Measurements from ENCODE around the gene MPST. TPM values are rescaled to one million over a fixed set of nuclear protein-coding genes. Genes with fewer than 3 reads are reported as not detected.

Gene MPST
- total and polyA plus RNA-seq, 12 donors, result 27.1 to 192 (median 47.0) TPM

DNA sequence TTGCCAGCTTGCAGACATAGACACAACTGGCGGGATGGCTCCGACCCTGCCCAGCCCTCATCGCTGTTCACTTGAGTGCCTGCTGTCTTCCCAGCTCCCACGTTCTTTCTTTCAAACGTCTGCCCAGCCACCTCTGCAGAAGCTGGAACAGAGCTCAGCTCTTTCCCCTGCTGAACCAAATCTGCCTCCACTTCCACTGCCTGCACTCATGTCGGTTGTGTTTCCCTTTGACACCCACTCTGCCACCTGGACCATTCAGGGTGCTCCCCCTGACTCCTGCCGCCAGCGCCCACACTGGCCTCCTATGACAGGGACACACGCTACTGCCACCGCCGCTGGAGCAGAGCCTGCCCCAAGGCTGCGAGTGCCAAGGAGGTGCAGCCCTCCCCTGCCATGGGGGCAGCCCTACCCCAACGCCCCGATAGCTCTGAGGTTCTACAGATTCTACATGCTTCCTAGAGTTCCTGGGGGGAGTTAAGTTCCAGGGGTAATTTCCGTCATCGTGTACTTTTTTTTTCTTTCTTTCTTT, 38.2 kb upstream of the MPST start:
- WGBS, 2 donors, result 78 to 80% methylated on average over 16 of the region's 16 CpGs
- Histone ChIP-seq H3K36me3 (no peaks in the 10 kb centered on the region), H3K4me1 (peaks cover 0 to 11% (median 5%) of the 10 kb centered on the region in 9 donors), H3K27me3 (peaks cover 0 to 36% (median 16%) of the 10 kb centered on the region in 7 donors), H3K9me3 (peaks cover 0 to 13% (median 10%) of the 10 kb centered on the region in 11 donors), H3K4me3 (no peak overlapping the region), H3K27ac (no peak overlapping the region)
- intact Hi-C loops (cut with DNase I), result loop anchor here in 3 of 10 donors (5.0 to 10.0 kb wide), 2 partner anchors 199 to 437 kb away; no protein-coding TSS in a partner anchor
- DNase-seq (no peak), ATAC-seq (no peak)
- TF ChIP-seq, protein P1, sequence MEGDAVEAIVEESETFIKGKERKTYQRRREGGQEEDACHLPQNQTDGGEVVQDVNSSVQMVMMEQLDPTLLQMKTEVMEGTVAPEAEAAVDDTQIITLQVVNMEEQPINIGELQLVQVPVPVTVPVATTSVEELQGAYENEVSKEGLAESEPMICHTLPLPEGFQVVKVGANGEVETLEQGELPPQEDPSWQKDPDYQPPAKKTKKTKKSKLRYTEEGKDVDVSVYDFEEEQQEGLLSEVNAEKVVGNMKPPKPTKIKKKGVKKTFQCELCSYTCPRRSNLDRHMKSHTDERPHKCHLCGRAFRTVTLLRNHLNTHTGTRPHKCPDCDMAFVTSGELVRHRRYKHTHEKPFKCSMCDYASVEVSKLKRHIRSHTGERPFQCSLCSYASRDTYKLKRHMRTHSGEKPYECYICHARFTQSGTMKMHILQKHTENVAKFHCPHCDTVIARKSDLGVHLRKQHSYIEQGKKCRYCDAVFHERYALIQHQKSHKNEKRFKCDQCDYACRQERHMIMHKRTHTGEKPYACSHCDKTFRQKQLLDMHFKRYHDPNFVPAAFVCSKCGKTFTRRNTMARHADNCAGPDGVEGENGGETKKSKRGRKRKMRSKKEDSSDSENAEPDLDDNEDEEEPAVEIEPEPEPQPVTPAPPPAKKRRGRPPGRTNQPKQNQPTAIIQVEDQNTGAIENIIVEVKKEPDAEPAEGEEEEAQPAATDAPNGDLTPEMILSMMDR (IDR thresholded peaks at IDR 0.05), result no peak

DNA sequence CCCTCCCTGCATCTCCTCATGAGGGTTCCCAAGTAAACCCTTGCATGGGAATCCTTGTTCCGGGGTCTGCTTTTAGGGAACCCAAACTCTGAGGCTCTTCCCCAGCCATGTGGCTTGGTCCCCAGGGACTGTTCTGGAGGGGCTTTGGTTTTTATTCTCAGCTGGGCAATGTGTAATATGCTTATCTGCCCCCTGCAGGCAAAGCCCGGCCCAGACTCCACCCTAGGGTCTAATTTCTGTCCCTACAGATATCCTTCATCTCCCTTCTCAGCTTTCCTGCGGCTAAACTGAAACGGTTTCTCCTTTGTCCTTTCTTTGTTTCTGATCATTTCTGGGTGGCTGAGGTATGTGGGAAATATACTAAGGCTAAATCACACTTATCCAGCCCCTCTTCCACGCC, 37.4 kb upstream of the MPST start:
- intact Hi-C loops (cut with DNase I), result loop anchor here in 3 of 10 donors (5.0 to 10.0 kb wide), 2 partner anchors 200 to 437 kb away; no protein-coding TSS in a partner anchor
- TF ChIP-seq, protein P1 (IDR thresholded peaks at IDR 0.05), result no peak
- WGBS, 2 donors, result 49 to 57% methylated on average over 5 of the region's 5 CpGs
- Histone ChIP-seq H3K9me3 (peaks cover 0 to 20% (median 14%) of the 10 kb centered on the region in 11 donors), H3K27me3 (peaks cover 0 to 36% (median 16%) of the 10 kb centered on the region in 7 donors), H3K4me1 (peaks cover 0 to 11% (median 5%) of the 10 kb centered on the region in 9 donors), H3K36me3 (no peaks in the 10 kb centered on the region), H3K27ac (no peak overlapping the region), H3K4me3 (no peak overlapping the region)
- DNase-seq, result no peak
- no peak for ATAC-seq

DNA sequence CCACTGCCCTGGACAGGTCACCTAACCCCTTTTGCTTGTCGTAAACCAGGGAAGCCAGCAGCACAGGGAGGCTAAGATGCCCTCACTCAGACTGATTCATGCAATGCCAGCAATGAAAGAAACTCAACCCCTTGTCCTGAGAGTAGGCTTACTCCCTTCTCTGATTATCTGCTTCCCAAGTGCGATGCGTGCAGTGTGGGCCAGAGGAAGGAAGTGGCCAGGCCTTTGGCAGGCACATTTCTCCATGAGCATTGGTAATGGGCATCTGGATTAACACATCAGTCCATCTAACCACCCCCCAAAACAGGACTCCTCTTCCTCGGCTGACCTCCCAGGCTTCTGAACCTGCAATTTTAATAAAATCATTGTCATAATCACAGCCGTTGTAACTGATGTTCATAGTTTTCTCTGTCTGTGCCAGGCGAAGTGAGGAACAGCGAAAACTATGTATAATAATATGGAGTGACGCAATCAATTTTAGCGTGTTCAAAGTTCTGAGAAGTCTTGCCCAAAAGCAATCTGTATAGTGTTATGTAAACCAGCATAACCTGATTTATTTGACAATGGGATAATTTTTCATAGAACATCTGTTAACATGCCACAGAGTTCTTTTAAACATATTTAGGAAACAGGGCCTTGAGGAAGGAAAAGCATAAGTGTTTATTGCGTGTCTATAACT, 34.2 kb upstream of the MPST start:
- WGBS, 2 donors, result 81 to 92% methylated on average over 10 of the region's 10 CpGs
- Histone ChIP-seq H3K36me3 (no peaks in the 10 kb centered on the region), H3K9me3 (peaks cover 0 to 20% (median 14%) of the 10 kb centered on the region in 11 donors), H3K27me3 (peaks cover 0 to 44% (median 30%) of the 10 kb centered on the region in 7 donors), H3K27ac (no peak overlapping the region), H3K4me1 (no peaks in the 10 kb centered on the region), H3K4me3 (no peak overlapping the region)
- TF ChIP-seq, protein P1 (IDR thresholded peaks at IDR 0.05), result no peak
- ATAC-seq (no peak), DNase-seq (no peak)
- intact Hi-C loops (cut with DNase I), result loop anchor here in 1 of 10 donors (10.0 kb wide), 1 partner anchor 441 kb away; no protein-coding TSS in a partner anchor

DNA sequence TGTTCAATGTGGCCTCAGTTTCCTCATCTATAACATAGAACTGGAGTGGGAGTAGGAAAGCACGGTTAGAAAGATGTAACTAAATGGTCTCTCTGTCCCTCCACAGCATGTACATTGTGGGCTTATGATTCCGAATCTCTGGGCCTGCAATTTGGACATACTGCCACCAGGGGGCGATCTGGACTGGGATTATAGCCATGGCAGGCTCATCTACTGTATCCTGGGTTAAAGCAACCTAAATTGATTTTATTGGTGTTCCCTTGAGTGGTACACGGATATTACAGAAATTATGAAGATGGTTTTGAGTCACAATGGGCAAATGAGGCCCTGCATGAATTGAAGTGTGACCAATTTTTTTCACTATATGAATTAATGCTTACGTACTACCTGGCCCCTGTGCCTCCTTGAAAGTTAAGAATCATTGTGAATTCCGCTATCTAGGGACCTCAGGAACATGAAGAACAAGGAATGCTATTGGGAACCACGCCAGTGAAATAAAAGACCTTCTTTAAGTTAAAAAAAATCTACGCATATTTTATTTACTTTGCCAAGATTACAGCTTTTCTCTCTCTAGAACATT, 33.2 kb upstream of the MPST start:
- Histone ChIP-seq H3K36me3 (no peaks in the 10 kb centered on the region), H3K27ac (no peak overlapping the region), H3K4me3 (no peak overlapping the region), H3K4me1 (no peaks in the 10 kb centered on the region), H3K27me3 (peaks cover 0 to 51% (median 40%) of the 10 kb centered on the region in 7 donors), H3K9me3 (peaks cover 0 to 20% (median 14%) of the 10 kb centered on the region in 11 donors)
- TF ChIP-seq, protein P1 (IDR thresholded peaks at IDR 0.05), result peak; percentile 31 to 56 (median 39)
- WGBS, 2 donors, result 55 to 57% methylated on average over 8 of the region's 8 CpGs
- ATAC-seq (no peak), DNase-seq (no peak)
- intact Hi-C loops (cut with DNase I), result loop anchor here in 1 of 10 donors (10.0 kb wide), 1 partner anchor 442 kb away; no protein-coding TSS in a partner anchor
